HG02943 (cell line): ENCODE results near the gene ROR1.
"Not testable (repeated sequence)": the region's sequence is repeated elsewhere in the genome, so short reads cannot be mapped to it uniquely, and the experiment has no call there.

Experiments
- ATAC-seq: cut with Tn5 transposase; IDR thresholded peaks from one replicate; pipeline ENCODE4 v1.9.1; 2021; ENCODE audit warnings: mild to moderate bottlenecking, low read depth, moderate library complexity; ENCODE audit not compliant: unreplicated experiment

The ROR1 gene

DNA sequence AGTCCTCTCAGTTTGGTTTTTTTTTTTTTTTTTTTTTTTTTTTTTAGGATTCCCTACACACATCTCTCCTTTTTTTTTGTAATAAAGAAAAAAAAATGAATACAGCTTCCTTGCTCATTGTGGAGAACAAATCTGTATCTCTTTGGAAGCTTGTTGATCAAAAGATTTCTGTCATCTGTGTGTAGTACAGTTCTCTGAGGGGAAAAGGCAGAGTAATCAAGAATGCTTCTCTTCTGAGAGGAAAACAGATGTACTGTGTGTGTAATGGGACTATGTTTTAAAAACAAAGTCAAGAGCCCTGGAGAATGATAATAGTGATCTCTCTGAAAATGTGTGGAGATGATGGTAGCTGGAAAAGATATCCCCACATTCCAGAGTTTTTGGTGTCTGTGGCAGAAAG is 16.5 kb upstream of the ROR1 start:
- no peak for ATAC-seq

DNA sequence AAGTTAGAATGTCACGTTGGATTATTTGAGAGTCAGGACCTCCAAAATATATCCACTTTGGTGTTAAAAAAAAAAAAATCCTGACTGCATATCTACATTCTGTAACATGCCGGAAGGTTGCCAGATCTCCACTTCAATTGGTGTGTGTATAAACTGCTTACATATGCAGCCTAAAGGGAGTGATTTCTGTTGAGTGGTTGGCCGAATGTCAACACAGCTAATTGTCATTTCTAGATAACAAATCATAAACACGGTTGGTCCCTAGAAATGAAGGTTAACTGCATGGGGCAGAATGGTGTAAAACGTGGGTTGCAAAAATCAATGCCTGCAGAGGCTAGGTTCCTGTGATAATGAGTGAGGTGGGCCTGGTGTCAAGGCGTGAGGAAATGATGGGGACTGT is 15.0 kb upstream of the ROR1 start:
- ATAC-seq: no peak

DNA sequence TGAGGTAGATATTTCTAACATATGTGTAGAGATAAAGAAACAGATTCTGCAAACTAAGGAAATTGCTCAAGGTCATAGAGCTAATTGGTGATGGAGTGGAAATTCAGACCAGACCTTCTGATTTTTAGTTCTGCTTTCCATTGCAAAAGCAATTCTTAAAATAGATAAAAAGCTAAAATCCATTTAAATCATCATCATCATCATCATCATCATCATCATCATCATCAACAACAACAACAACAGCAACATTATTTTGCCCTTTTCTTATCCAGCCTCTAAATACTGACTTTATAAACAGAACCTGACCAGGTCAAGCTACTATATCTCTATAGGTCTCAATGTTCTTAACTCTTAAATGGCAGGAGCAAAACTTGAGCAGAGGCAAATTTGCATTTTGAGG is 14.0 kb upstream of the ROR1 start:
- ATAC-seq: no peak

DNA sequence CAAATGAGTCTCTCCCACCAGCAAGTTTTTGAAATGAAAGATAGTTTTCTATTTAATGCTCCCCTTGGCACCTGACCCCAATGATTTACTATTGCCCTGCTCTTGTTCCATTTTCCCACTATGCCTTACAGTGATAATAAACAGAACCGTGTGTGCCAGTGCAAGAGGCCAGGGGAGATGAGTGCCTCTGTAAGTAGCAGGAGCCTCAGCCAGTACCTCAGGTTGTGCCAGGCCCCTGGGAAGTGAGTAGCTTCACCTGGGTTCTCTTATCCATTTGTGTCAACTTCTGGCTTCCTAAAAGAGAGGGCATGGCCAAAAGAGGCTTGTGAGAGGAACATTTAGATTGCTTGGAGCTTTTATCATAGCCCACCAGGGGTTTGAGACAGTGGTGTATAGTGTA is 3.4 kb upstream of the ROR1 start:
- ATAC-seq: no peak

DNA sequence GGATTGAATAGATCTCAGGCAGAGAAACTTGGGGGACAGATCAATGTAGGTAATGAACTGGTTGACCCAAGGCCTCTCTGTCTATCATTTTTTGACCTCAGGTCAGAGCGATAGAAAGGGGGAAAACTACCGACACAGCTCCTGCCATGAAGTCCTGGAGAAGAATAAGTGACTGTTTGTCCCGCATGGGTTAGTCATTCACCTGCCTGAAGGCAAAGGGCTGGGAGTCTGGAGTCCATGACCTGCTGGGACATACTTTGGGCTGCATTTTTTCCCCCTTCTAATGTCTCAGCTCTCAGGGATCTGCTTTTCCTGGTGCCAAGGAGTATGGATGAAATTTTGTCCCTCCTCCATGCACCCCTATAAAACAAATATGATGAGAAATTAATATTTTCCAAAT is 1.6 kb upstream of the ROR1 start:
- ATAC-seq: no peak

DNA sequence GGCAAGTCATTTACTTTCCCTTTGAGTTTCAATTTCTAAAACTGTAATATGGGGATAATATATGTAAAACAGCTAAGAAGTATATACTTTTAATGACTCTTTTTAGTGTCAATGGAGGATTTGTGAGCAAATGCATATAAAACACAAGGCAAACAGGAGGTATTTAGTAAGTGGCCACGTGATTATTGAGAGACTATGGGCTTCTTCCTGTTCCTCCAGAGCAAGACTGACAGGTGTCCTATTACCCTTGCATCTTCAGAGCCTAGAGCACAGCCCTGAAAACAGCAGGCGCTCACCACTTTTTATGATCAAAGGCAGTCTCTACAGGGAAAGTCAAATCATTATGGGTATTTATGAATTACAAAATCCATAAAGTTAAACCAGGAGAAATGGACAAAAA is 941 bp upstream of the ROR1 start:
- ATAC-seq: no peak

DNA sequence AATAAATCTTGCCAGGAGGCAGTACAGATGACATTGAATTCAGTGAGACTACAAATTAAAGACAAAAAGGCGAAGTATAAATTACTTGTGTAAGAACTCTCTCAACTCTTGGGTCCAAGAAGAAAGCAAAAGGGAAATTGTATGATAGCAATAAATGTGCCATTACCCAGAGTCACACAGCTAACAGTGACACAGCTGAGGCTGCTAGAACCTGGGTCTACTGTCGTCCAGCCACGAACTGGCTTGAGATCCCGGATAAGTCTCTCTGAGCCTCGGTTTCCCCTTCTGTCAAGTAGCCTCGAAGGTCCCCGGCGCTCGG is 362 bp upstream of the ROR1 start:
- peak; percentile 12 for ATAC-seq

DNA sequence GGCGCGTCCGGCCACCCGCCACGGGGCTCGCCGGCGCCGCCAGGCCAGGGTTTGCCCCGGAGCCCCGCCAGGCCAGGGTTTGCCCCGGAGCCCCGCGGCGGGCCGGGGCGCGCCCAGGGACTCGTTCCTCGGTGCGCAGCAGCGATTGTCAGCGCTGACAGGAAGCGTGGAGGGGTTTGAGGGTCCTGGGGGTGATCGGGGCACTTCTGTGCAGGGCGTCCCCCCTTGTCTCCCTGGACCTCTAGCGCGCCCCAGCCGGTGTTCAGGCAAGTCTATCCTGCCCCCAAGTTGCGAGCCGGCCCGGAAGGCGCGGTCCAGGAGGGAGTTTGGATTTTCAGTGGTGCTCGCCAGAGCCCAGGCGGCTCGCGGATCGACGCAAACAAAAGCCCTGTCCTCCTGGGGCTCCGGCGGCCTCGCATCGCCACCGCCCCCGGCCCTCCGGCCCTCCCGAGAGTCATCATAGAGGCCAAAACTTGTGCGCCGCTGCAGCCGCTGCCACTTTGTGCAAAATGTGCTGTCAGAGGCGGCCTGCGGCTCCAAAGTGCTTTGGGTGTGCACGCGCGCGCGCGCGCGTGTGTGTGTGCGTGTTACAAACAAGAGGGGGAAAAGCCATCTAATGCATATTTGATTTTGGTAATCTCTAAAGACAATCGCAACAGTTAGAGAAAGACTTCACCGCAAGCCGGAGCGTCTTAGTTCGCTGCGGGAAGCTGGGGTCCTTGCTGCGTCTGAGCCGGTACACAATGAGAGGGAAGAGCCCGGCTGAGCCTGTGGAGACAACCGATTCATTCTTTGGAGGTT is 1.0 kb downstream of the ROR1 start:
- ATAC-seq: no peak

DNA sequence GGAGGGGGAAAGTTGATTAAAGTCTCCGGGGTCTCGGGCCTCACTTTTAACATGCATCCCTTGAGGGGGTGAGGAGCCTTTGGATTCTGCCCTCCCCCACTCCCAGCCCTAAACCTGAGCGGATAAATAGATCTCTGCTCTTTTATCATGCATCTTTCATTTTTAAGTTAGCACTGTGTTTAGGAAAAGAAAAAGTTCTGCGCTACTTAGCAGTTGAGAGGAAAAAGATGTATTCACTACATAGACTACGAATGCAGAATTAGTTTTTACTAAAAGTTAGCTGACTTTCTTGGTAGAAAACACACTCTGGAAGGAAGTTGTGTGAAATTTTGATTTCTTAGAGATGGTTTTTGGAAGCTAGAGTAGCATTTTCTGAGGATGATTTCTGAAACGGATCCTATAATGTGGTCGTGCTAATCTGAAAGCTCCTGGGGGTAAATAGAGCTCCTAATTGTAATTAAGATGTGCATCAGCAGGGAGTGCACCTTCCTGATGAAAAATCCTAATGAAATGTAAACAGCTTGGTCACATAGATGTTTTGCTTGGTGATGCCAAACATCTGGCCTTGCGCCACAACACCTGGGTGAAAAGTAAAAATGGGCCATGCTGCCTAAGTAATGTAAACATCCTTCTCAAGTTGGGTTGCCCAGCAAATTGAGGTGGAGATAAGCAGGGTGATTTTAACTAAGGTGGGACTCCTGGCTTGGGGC is 1.8 kb downstream of the ROR1 start:
- no peak for ATAC-seq

DNA sequence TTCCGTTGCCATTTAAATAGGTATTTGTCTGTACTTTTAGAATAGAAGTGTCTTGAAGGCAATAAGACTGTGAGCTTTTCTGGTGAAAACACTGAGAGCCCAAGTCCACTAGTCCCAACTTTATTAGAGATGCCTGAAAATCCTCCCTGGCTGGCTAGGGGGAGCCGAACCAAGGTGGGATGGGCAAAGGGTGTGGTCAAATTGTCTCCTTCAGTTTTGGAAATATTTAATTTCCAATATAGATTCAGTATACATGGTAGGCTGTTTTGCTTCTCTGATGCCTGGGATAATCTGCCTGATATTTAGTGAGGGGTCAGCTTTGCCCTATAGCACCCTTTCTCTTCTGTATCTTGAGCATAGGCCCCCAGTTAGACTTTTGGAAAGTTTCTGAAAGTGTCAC is 3.5 kb downstream of the ROR1 start:
- ATAC-seq: no peak

DNA sequence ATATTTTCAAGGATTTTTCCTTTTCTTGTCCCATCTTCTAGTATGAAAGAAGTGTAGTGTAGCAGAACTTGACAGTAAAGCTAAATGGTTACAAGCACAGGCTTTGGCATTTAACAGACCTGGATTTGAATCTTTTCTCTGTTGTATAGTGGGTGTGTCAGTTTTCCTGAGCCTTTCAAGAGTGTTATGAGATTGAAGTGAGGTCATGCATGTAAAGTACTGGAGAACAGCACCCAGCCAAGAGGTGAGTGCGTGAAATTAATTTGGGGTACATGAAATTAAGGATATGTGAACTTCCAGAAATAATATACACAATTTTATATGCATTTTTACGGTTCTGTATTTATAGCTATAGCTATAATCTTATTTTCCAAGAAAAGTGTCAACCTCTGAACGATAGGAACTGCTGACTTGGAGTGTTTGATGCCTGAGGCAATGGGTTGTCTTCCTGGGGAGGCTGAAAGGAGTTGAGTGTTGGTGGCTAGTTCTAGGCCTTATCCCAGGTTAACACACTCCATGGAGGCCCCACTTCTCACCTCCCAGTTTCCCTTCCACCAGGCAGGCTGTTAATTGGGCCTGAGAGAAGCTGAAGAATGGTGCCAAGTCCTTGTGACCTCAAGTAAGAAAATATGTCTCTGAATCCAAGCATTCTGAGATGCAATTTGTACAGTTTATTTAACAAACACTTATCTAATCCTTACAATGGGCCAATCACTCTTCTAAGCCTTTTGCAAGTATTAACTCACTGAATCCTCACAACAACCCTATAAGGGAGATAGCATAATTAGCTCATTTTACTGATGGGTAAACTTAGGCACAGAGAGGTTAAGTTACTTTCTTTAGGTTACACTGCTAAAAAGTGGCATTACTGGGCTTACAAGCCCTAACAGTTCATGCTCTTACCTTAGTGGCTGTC is 4.4 kb downstream of the ROR1 start:
- ATAC-seq: no peak

DNA sequence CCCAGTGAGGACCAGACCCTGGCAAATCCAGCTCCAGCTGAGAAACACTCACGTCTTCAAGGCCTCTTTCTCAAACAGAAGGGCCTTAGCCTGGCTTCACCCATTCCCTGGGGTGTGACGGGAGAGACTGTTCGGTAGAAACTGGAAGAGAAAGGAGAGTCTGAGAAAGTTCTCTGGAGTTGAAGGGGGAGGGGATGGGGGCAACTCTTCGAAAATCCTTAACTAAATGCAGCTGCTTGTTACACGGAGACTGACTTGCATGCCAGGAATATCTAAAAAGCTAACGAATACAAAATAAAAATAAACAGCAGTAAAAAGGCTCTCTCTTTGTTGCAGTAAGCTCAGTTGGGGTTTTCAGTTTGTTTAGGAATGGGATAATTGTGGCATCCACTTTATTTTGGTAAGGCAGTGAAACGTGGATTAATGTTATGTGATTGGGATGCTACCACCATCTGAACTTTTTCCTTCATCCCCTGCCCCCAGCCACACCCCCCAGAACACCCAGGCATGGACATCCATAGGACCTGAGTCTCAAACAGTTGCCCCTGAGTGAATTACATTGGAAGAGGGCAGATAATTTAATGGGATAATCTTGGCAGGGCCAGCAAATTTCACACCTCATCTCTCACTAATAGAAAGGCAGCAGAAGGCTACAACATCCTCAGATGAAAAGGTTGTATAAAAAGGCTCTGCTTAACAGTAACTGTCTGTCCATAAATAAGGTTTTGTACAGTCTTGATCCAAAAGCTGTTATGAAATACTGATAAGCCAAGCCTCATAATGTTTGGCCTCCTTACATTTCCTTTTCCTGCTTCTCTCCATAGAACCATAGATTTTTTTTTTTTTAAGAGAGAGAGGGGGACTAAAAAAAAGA is 5.8 kb downstream of the ROR1 start:
- ATAC-seq: no peak

DNA sequence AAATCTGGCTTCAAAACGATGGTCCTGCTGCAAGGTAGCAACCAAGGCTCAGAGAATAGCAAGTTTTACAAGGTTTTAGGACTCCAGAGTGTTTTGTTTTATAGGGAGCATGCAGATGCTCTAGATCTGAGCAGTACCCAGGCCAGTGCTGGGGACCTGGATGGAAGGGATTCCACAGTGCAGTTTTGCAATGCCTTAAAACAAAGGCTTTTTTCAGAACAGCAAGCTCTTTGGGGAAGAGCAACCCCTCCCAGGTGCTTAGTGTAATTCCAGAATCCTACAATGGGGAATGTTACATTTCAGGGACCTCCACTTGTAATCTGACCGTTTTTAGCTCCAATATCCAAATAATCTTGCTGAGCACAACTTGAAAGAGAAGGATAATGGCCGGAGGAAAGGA is 6.7 kb downstream of the ROR1 start:
- no peak for ATAC-seq

DNA sequence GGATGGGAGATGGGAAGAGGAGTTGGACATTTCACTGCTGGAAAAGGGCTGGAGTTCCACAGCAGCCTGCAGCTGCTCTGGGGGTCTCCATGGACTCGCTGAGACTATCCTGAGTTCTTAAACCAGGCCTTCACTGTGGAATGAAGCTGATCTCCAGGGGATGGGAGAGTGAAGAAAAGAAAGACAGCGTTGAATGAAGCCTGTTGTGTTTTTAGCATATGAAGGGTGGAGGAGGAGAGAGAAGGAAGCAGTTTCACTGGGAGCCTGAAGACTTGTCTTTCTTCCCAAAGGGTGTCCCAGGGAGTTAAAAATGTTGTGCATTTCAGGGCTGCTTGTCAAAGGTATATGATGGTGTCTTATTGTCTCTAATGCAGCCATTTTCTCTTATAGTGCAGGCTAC is 9.2 kb downstream of the ROR1 start:
- ATAC-seq: no peak

DNA sequence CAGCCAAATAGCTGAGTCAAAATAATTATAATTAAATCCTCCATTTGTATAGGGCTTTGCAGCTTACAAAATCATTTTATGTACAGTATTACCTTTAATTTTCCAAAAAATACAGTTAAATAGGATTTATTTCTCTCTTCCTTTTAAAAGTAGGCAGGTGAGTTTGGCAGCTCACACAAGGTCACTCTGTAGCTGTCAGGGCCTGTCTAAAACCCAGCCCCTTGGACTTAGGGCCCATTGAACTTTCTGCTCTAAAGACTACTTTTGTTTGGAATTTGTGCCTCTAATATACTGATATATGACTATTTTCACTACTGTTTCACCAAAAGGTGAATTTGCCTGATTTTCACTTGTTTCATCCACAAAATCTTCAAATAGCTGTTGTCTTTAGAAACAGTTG is 10.3 kb downstream of the ROR1 start:
- no peak for ATAC-seq

DNA sequence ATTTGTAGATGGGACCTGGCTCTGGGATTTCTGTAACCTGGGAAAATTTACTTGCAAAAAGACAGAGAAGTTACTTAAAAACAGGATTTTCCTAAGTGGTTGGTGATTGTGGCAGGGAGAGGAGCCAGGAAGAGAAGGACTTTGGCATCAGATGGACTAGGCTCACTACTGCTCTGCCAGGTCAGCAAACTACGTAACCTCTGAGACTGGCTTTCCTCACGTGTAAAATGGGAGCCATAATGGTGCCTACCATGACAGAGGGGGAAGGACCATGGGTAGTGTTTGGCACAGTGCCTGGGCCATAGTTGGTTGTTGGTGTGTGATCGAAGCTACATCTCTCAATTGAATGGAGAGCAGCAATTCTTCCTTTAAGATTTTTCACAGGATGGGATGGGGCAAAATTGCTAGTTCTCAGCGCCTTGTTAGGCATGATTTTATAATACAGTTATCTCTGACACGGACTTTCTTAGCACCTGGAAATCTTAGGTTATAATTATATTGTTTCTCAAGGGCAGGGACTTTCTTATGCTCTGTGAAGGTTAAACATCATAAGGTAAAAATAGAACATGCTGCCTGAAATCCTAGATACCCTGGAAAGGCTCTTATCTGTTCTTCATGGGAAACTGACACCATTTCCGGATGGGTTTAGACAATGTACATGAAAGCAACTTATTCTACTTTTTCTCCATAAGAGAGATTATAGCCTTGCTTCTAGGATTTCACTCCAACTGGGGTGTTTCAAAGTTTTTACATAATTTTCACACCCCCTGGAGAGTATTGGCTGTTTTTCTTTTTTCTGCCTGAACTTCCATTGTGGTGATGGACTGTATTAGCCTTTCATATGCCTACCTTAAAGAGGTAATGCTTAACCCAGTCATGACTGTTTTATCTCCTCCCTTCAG is 10.9 kb downstream of the ROR1 start:
- no peak for ATAC-seq

DNA sequence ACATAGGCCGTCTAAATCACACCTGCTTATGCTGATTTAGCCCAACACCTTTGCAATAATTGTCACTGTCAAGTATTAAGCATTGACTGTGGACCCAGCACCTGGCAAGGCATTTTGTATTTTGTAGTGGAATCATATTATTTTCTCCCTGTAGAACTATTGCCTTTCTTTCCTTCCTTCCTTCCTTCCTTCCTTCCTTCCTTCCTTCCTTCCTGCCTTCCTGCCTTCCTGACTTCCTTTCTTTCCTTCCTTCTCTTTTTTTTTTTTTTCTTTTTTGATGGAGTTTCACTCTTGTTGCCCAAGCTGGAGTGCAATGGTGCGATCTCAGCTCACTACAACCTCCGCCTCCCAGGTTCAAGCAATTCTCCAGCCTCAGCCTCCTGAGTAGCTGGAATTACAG is 13.5 kb downstream of the ROR1 start:
- not testable (repeated sequence) for ATAC-seq

DNA sequence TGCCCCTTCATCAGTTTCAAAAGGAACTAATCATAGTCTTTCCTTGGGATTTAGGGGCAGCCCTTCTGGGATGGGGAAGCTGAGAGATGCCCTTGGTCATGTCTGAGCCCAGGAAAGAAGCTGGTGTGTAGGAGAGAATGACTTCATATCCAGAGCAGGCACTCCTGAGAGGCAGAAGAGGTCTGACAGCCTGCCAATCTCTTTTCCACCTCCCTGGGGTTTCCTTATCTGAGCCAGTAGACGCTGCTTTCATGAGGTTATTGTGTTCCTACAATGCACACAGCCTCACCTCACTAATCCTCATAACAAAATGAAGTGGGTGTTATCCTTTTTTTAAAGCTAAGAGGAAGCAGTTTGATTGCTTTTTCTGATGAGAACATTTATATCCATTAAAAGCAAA is 14.1 kb downstream of the ROR1 start:
- no peak for ATAC-seq

DNA sequence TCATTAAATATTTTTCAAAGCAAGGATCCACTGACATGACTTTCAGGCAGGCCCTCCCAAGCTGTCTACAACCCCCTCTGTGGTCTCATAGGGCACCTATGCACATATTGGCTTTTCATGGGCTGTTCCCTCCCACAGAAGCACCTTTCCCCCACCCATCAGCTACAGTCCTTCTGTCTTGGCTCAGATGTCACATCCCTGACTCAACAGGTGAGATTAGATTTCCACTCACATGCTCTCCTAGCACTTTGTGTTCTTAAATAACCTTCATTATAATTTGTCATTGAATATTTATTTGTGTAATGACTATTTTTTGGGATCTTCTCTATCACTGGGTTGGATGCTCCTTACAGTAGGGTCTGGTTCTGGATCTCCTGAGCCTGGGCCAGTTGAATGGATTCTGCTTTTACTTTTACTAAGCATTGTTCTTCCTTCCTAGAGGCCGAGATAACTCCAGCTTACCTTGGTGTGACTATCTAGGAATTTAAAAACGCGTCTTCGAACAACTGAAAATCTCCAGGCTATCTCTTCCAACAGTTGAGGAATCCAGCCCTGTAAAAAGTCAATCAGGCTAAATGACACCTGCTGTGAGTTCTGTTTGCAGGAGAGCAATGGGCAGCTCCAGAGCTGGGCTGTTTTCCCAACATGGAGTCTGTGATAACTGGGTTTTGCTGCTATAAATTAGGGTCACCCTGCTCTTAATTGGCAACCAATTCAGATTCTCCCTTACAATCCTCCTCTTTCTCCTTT is 16.2 kb downstream of the ROR1 start:
- ATAC-seq: no peak
